Left lung (tissue), 14 donors: Measurements from ENCODE around the gene GRIN3B. TPM values are rescaled to one million over a fixed set of nuclear protein-coding genes. Genes with fewer than 3 reads are reported as not detected.

Experiments used
- ATAC-seq: fragments of 200-7000 bp; cut with Tn5 transposase; one replicate; pipeline ENCODE4 v1.9.1; 2020; ENCODE audit warnings: moderate library complexity
- DNase-seq, 4 donors: peaks; one replicate each; pipeline ENCODE4 v3.0.0-alpha.2; 2013 to 2020
- H3K27ac ChIP-seq, 2 donors: fragments of 200-600 bp; sonication (generic) in 1 of 2; one replicate each; pipeline versions ENCODE4 v1.5.0 to v1.8.0; 2020 to 2021
- H3K27me3 ChIP-seq, 2 donors: fragments of 200-600 bp; sonication (generic) in 1 of 2; one replicate each; pipeline versions ENCODE4 v1.5.0 to v1.8.0; 2020 to 2021
- H3K36me3 ChIP-seq, 2 donors: fragments of 200-600 bp; sonication (generic) in 1 of 2; one replicate each; pipeline versions ENCODE4 v1.5.0 to v1.8.0; 2020 to 2021
- H3K4me1 ChIP-seq, 2 donors: fragments of 200-600 bp; one replicate each; pipeline ENCODE4 v1.8.0; 2021
- H3K4me3 ChIP-seq, 2 donors: fragments of 200-600 bp; sonication (generic) in 1 of 2; one replicate each; pipeline versions ENCODE4 v1.5.0 to v1.8.0; 2020 to 2021; ENCODE audit warnings: mild to moderate bottlenecking in 1 of 2
- H3K9me3 ChIP-seq, 2 donors: fragments of 200-600 bp; sonication (generic) in 1 of 2; one replicate each; pipeline versions ENCODE4 v1.5.0 to v1.8.0; 2020 to 2021
- CTCF ChIP-seq, 2 donors: fragments of 200-600 bp; sonication (generic) in 1 of 2; IDR thresholded peaks; one replicate each; pipeline versions ENCODE4 v1.5.0 to v1.8.0; 2021; ENCODE audit warnings: antibody characterized with exemption in 2 of 2
- intact Hi-C, 2 donors: fragments of 100-400 bp; cut with DNase I; formaldehyde crosslinking; loops; one replicate each; pipeline versions ENCODE4 v1.11.2 to v1.14.2; 2022
- long read RNA-seq, 12 donors: library from polyadenylated mRNA in 2 of 12; unstranded in 2 of 12; transcript quantifications; one replicate each; pipeline ENCODE4 v2.0.0 and lab custom pipeline, GENCODE V29; 2019 to 2026
- polyA plus RNA-seq, 6 donors: library from polyadenylated mRNA; unstranded; fragments of 120-200 nt; gene quantifications; one replicate each; pipeline ENCODE4 v1.2.1, GENCODE V29; 2013; ENCODE audit not compliant: insufficient read length in 6 of 6
- total RNA-seq, 2 donors: library from RNA; stranded (reverse); fragmentation: NEBNext Ultra II Directional; extraction: Animal tissue kit (Norgen Biotek cat#: 25700); gene quantifications; one replicate each; pipeline ENCODE4 v1.2.1, GENCODE V29; 2021
- donor health status: DM: no; HTN: yes; CAD: no.
- donor health status: DM: no; HTN: no; CAD: no.

GRIN3B gene
- total RNA-seq (1 to 10 TPM in 1 of 2 donors, not detected in 1; 2.7 TPM), polyA plus RNA-seq (1 to 10 TPM in 2 of 6 donors, under 1 TPM in 4; 0.37 to 1.4 (median 0.54) TPM)
- long read RNA-seq, donor 1 = 0 reads
- long read RNA-seq, donor 2 = 0 reads
- long read RNA-seq, donor 3, partial matches to known transcripts = 5 of 12 reads
- long read RNA-seq, donor 3, other reads (novel, unspliced or antisense) = 7 of 12 reads
- long read RNA-seq, donor 4 = 0 reads
- long read RNA-seq, donor 5 = 0 reads
- long read RNA-seq, donor 6 = 0 reads
- long read RNA-seq, donor 7 = 0 reads
- long read RNA-seq, donor 8 = 0 reads
- long read RNA-seq, donor 9 = 0 reads
- long read RNA-seq, donor 10 = 0 reads
- long read RNA-seq, donor 11 = 0 reads
- long read RNA-seq, donor 12, partial matches to known transcripts = 0 of 1 reads
- long read RNA-seq, donor 12, other reads (novel, unspliced or antisense) = 0 of 1 reads

GRCh38 chr19:1000095-1000494 lies at the start of gene GRIN3B:
TSS of gene GRIN3B (plus strand) at chr19:1000419. CDS start at chr19:1000438, 19 bp downstream.
- H3K4me3 ChIP-seq = peak within 1 kb of the TSS in 1 of 2 donors; percentile 17
- H3K36me3 ChIP-seq = no peaks in the 10 kb centered on the region
- ATAC-seq (peak; percentile 33), DNase-seq (peak in 1 of 4 donors; percentile 88)
- peaks cover 0 to 26% of the 10 kb centered on the region in 2 donors for H3K4me1 ChIP-seq
- intact Hi-C loops = no loop called here
- H3K9me3 ChIP-seq = no peaks in the 10 kb centered on the region
- H3K27ac ChIP-seq = no peak within 1 kb of the TSS
- peak; percentile 22 to 47 for TF ChIP-seq CTCF (IDR thresholded peaks at IDR 0.05)
- peaks cover 58 to 92% of the 10 kb centered on the region in 2 donors for H3K27me3 ChIP-seq

- intact Hi-C loops = no loop called here
- H3K36me3 ChIP-seq = peaks cover 0 to 4% of the 10 kb centered on the region in 2 donors
- no peak overlapping the region for H3K27ac ChIP-seq
- no peak overlapping the region for H3K4me3 ChIP-seq
- no peak for TF ChIP-seq CTCF (IDR thresholded peaks at IDR 0.05)
- H3K27me3 ChIP-seq = no peaks in the 10 kb centered on the region
- no peaks in the 10 kb centered on the region for H3K9me3 ChIP-seq
- H3K4me1 ChIP-seq = peaks cover 11 to 49% of the 10 kb centered on the region in 2 donors
- DNase-seq (no peak), ATAC-seq (no peak)
Observed at GRCh38 chr19:952049-952679, 48.1 kb upstream of the GRIN3B start.

- peak overlapping the region in 1 of 2 donors; percentile 14 for H3K4me3 ChIP-seq
- peak in 2 of 4 donors; percentile 59 to 73 for DNase-seq
Observed at GRCh38 chr19:952680-953444, 47.4 kb upstream of the GRIN3B start.

GRCh38 chr19:953445-954271 lies 46.6 kb upstream of the GRIN3B start:
- no peak for TF ChIP-seq CTCF (IDR thresholded peaks at IDR 0.05)
- no peak for ATAC-seq
- intact Hi-C loops = no loop called here
- peak overlapping the region in 1 of 2 donors; percentile 14 for H3K4me3 ChIP-seq
- H3K27me3 ChIP-seq = no peaks in the 10 kb centered on the region
- H3K9me3 ChIP-seq = no peaks in the 10 kb centered on the region
- peak in 1 of 4 donors; percentile 68 for DNase-seq
- peaks cover 0 to 2% of the 10 kb centered on the region in 2 donors for H3K36me3 ChIP-seq
- H3K27ac ChIP-seq = no peak overlapping the region
- peaks cover 11 to 37% of the 10 kb centered on the region in 2 donors for H3K4me1 ChIP-seq

More at GRCh38 chr19:952680-953444, 47.4 kb upstream of the GRIN3B start:
- Histone ChIP-seq H3K36me3 (peaks cover 0 to under 1% of the 10 kb centered on the region in 2 donors), H3K9me3 (no peaks in the 10 kb centered on the region), H3K4me1 (peaks cover 11 to 44% of the 10 kb centered on the region in 2 donors), H3K27ac (no peak overlapping the region), H3K27me3 (no peaks in the 10 kb centered on the region)
- peak; percentile 40 for ATAC-seq
- intact Hi-C loops = no loop called here
- no peak for TF ChIP-seq CTCF (IDR thresholded peaks at IDR 0.05)
